GM23338 (cell line): Measurements from ENCODE around the gene PCDH17. TPM values are rescaled to one million over a fixed set of nuclear protein-coding genes. Genes with fewer than 3 reads are reported as not detected.

Experiments used
- ATAC-seq: fragments of 200-7000 bp; cut with Tn5 transposase; 3 replicates; pipeline ENCODE4 v1.9.1; 2020
- DNase-seq: peaks from one replicate; pipeline ENCODE4 v3.0.0-alpha.2; 2015; ENCODE audit warnings: low spot score
- H2AFZ ChIP-seq: fragments of 200-600 bp; sonication (generic); 2 replicates; pipeline ENCODE4 v1.8.0; 2016; ENCODE audit warnings: antibody characterized with exemption, mild to moderate bottlenecking, moderate library complexity
- H3F3A ChIP-seq: fragments of 200-600 bp; sonication (generic); replicated peaks from 2 replicates; pipeline ENCODE4 v1.8.0; 2017; ENCODE audit warnings: antibody characterized with exemption, mixed run types, low read depth
- H3K27ac ChIP-seq: fragments of 200-600 bp; sonication (generic); 2 replicates; pipeline ENCODE4 v1.6.1; 2016; ENCODE audit warnings: low read depth
- H3K27me3 ChIP-seq: fragments of 200-600 bp; sonication (generic); 2 replicates; pipeline ENCODE4 v1.8.0; 2016; ENCODE audit warnings: mild to moderate bottlenecking, mixed run types, moderate library complexity; ENCODE audit not compliant: insufficient read depth
- H3K36me3 ChIP-seq: fragments of 200-600 bp; sonication (generic); 2 replicates; pipeline ENCODE4 v1.8.0; 2016; ENCODE audit warnings: mild to moderate bottlenecking; ENCODE audit not compliant: insufficient read depth
- H3K4me1 ChIP-seq: fragments of 200-600 bp; sonication (generic); 2 replicates; pipeline ENCODE4 v1.8.0; 2016; ENCODE audit warnings: mild to moderate bottlenecking, moderate library complexity; ENCODE audit not compliant: insufficient read depth
- H3K4me2 ChIP-seq: fragments of 200-600 bp; sonication (generic); 2 replicates; pipeline ENCODE4 v1.7.1; 2017; ENCODE audit warnings: mixed run types
- H3K4me3 ChIP-seq: fragments of 200-600 bp; sonication (generic); 2 replicates; pipeline ENCODE4 v1.6.1; 2016; ENCODE audit warnings: mixed run types
- H3K79me2 ChIP-seq: fragments of 200-600 bp; sonication (generic); replicated peaks from 2 replicates; pipeline ENCODE4 v1.8.0; 2017; ENCODE audit warnings: mild to moderate bottlenecking; ENCODE audit not compliant: insufficient read depth
- H3K9me2 ChIP-seq: fragments of 200-600 bp; sonication (generic); 2 replicates; pipeline ENCODE4 v1.8.0; 2017; ENCODE audit not compliant: insufficient read depth
- H4K20me1 ChIP-seq: fragments of 200-600 bp; sonication (generic); replicated peaks from 2 replicates; pipeline ENCODE4 v1.8.0; 2017; ENCODE audit warnings: mild to moderate bottlenecking; ENCODE audit not compliant: insufficient read depth
- H3K27ac Mint-ChIP-seq: 2 replicates; pipeline ENCODE4 v1.8.0; 2020; ENCODE audit warnings: inconsistent platforms, mild to moderate bottlenecking, moderate library complexity, mixed read lengths
- H3K27me3 Mint-ChIP-seq: 3 replicates; pipeline ENCODE4 v1.8.0; 2022; ENCODE audit warnings: low read depth, mild to moderate bottlenecking, moderate library complexity, mixed read lengths, inconsistent platforms; ENCODE audit not compliant: insufficient read depth, poor library complexity
- H3K36me3 Mint-ChIP-seq: 3 replicates; pipeline ENCODE4 v1.8.0; 2021; ENCODE audit warnings: low read depth, mild to moderate bottlenecking, inconsistent platforms, moderate library complexity, mixed read lengths
- H3K4me1 Mint-ChIP-seq: 3 replicates; pipeline ENCODE4 v1.8.0; 2020; ENCODE audit warnings: mild to moderate bottlenecking, inconsistent platforms, mixed read lengths
- H3K4me3 Mint-ChIP-seq: 3 replicates; pipeline ENCODE4 v1.8.0; 2021; ENCODE audit warnings: moderate library complexity, mild to moderate bottlenecking, inconsistent platforms, mixed read lengths
- H3K9me3 Mint-ChIP-seq: 3 replicates; pipeline ENCODE4 v1.8.0; 2020; ENCODE audit warnings: moderate library complexity, mild to moderate bottlenecking, inconsistent platforms, mixed read lengths
- EZH2 ChIP-seq: fragments of 200-600 bp; sonication (generic); IDR thresholded peaks from one replicate; pipeline ENCODE4 v1.8.0; 2017; ENCODE audit warnings: antibody characterized with exemption, mild to moderate bottlenecking, low read depth; ENCODE audit not compliant: unreplicated experiment
- STAT1 ChIP-seq: IDR thresholded peaks from one replicate; pipeline ENCODE4 v1.6.1; 2016; ENCODE audit warnings: antibody characterized with exemption; ENCODE audit not compliant: unreplicated experiment
- ZNF331 ChIP-seq: fragments of 250-450 bp; sonication (Bioruptor Pico); IDR thresholded peaks from 2 replicates; pipeline ENCODE4 v1.5.0; 2020; ENCODE audit warnings: low read depth, mild to moderate bottlenecking, moderate library complexity
- long read RNA-seq: library from polyadenylated mRNA; unstranded; transcript quantifications from one replicate; pipeline ENCODE4 v2.0.0, GENCODE V29; 2020; ENCODE audit not compliant: unreplicated experiment
- polyA plus RNA-seq: library from polyadenylated mRNA; unstranded; fragments of >200 nt; fragmentation: Nextera tagmentation; extraction: Ambion mirVana; gene quantifications from 2 replicates; pipeline ENCODE4 v1.2.1, GENCODE V29; 2016
- total RNA-seq: library from RNA; depleted of rRNA; stranded (reverse); fragments of >200 nt; shearing (Covaris generic); gene quantifications from 2 replicates; pipeline ENCODE4 v1.2.3, GENCODE V29; 2014; rRNA removed
- TF ChIP-seq, protein P1 (sequence below): IDR thresholded peaks from one replicate; pipeline ENCODE4 v1.6.1; 2018; ENCODE audit warnings: antibody characterized with exemption; ENCODE audit not compliant: unreplicated experiment
- TF ChIP-seq, protein P2 (sequence below), 2 experiments: fragments of 200-600 bp in 1 of 2; sonication (generic) in 1 of 2; conservative IDR thresholded peaks; 2 replicates each; pipeline versions ENCODE4 v1.5.1 to v1.6.1; 2016 to 2017; ENCODE audit warnings: antibody characterized with exemption in 2 of 2, low read depth in 2 of 2, mild to moderate bottlenecking in 2 of 2, moderate library complexity in 1 of 2

Gene PCDH17, protein sequence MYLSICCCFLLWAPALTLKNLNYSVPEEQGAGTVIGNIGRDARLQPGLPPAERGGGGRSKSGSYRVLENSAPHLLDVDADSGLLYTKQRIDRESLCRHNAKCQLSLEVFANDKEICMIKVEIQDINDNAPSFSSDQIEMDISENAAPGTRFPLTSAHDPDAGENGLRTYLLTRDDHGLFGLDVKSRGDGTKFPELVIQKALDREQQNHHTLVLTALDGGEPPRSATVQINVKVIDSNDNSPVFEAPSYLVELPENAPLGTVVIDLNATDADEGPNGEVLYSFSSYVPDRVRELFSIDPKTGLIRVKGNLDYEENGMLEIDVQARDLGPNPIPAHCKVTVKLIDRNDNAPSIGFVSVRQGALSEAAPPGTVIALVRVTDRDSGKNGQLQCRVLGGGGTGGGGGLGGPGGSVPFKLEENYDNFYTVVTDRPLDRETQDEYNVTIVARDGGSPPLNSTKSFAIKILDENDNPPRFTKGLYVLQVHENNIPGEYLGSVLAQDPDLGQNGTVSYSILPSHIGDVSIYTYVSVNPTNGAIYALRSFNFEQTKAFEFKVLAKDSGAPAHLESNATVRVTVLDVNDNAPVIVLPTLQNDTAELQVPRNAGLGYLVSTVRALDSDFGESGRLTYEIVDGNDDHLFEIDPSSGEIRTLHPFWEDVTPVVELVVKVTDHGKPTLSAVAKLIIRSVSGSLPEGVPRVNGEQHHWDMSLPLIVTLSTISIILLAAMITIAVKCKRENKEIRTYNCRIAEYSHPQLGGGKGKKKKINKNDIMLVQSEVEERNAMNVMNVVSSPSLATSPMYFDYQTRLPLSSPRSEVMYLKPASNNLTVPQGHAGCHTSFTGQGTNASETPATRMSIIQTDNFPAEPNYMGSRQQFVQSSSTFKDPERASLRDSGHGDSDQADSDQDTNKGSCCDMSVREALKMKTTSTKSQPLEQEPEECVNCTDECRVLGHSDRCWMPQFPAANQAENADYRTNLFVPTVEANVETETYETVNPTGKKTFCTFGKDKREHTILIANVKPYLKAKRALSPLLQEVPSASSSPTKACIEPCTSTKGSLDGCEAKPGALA (N-terminal part only)
- 1.3 and 1.4 TPM in 2 replicates for total RNA-seq
- 0.27 and 0.35 TPM in 2 replicates for polyA plus RNA-seq
- long read RNA-seq = 0 reads

DNA sequence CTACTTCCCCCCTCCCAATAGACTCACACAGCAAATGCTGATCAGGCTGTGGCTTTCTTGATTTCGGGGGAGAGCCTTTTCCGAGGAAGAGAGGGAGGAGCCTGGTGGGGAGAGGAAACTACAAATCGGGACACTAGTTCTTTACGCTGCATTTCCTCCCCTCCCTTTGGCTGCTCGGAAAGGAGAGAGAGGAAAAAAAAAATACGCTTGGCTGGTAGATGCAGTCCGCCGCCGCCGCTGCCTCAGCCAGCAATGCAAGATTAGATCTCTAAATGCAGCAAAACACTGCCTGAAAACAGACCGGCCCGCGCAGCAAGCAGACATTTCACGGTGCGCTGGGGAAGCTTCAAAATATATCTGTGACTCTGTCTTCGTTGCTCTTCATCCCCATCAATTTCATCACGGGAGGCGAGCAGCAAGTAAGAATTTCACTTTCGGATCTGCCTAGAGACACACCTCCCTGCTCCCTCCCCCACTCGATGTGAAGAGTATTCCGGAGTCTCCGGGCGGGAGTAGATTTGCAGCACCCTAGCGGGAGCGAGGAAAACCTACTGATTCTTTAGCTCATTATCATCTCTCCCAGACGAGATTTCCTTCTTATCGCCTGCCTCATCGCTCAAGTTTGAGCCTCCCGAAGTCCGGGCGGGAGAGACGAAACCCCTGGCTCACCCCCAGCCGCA lies at the start of gene PCDH17:
Gene PCDH17 (plus strand): TSS at position 149 of the 680 bp plus-strand sequence. CDS start 803 bp downstream, outside the sequence.
- Histone ChIP-seq H3K27me3 (peaks cover 89% of the 10 kb centered on the region), H3K27ac (no peak within 1 kb of the TSS), H3F3A (peaks cover 16% of the 10 kb centered on the region), H3K36me3 (no peaks in the 10 kb centered on the region), H2AFZ (peak within 1 kb of the TSS; percentile 100), H4K20me1 (no peaks in the 10 kb centered on the region; the same call in 1 of the 2 replicates), H3K4me2 (peak within 1 kb of the TSS; percentile 99), H3K79me2 (no peaks in the 10 kb centered on the region), H3K4me1 (peaks cover 11% of the 10 kb centered on the region), H3K9me2 (no peaks in the 10 kb centered on the region), H3K4me3 (peak within 1 kb of the TSS; percentile 81)
- DNase-seq (peak; percentile 85), ATAC-seq (peak; percentile 4)
- H3K9me3 Mint-ChIP-seq = no peaks in the 10 kb centered on the region; the same call in 1 of the 3 replicates
- H3K4me1 Mint-ChIP-seq = peaks cover 22% of the 10 kb centered on the region
- peak within 1 kb of the TSS; percentile 89 for H3K4me3 Mint-ChIP-seq
- no peak within 1 kb of the TSS; the same call in 1 of the 2 replicates for H3K27ac Mint-ChIP-seq
- TF ChIP-seq EZH2 (peak; percentile 10), STAT1 (no peak)
- TF ChIP-seq, protein P1, sequence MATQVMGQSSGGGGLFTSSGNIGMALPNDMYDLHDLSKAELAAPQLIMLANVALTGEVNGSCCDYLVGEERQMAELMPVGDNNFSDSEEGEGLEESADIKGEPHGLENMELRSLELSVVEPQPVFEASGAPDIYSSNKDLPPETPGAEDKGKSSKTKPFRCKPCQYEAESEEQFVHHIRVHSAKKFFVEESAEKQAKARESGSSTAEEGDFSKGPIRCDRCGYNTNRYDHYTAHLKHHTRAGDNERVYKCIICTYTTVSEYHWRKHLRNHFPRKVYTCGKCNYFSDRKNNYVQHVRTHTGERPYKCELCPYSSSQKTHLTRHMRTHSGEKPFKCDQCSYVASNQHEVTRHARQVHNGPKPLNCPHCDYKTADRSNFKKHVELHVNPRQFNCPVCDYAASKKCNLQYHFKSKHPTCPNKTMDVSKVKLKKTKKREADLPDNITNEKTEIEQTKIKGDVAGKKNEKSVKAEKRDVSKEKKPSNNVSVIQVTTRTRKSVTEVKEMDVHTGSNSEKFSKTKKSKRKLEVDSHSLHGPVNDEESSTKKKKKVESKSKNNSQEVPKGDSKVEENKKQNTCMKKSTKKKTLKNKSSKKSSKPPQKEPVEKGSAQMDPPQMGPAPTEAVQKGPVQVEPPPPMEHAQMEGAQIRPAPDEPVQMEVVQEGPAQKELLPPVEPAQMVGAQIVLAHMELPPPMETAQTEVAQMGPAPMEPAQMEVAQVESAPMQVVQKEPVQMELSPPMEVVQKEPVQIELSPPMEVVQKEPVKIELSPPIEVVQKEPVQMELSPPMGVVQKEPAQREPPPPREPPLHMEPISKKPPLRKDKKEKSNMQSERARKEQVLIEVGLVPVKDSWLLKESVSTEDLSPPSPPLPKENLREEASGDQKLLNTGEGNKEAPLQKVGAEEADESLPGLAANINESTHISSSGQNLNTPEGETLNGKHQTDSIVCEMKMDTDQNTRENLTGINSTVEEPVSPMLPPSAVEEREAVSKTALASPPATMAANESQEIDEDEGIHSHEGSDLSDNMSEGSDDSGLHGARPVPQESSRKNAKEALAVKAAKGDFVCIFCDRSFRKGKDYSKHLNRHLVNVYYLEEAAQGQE = no peak
- peaks cover 71% of the 10 kb centered on the region for H3K27me3 Mint-ChIP-seq
- no peaks in the 10 kb centered on the region for H3K36me3 Mint-ChIP-seq

DNA sequence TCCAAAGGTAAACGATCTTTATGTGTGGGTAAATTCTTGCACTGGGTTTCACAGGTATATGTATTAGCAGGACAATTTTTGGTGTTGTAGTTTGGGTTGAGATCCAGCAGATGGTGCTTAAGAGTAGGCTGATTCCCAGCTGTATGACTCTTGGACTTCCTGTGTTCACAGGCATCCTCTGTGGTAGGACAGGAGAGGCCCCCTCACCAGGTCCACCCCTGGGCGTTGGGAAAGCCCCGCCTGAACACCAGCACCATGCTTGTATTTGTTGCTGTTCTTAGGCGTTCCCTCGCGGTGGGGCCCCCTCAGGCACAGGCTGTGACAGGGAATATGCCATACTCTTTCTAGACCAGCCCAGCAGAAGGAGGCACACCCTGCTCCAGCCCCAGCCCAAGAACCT lies 49.5 kb upstream of the PCDH17 start:
- peak overlapping the region; percentile 47; the same call in 1 of the 2 replicates for H3K27ac Mint-ChIP-seq
- H3K36me3 ChIP-seq = no peaks in the 10 kb centered on the region
- no peaks in the 10 kb centered on the region for H3K4me1 ChIP-seq
- peaks cover 5% of the 10 kb centered on the region for H3K27me3 Mint-ChIP-seq
- no peaks in the 10 kb centered on the region for H3K79me2 ChIP-seq
- no peak overlapping the region for H3K4me2 ChIP-seq
- H3K27me3 ChIP-seq = no peaks in the 10 kb centered on the region
- DNase-seq (peak; percentile 68), ATAC-seq (peak; percentile 93)
- H3K9me3 Mint-ChIP-seq = no peaks in the 10 kb centered on the region
- TF ChIP-seq ZNF331 (CRISPR knock-in tag) = no peak
- TF ChIP-seq, protein P2, sequence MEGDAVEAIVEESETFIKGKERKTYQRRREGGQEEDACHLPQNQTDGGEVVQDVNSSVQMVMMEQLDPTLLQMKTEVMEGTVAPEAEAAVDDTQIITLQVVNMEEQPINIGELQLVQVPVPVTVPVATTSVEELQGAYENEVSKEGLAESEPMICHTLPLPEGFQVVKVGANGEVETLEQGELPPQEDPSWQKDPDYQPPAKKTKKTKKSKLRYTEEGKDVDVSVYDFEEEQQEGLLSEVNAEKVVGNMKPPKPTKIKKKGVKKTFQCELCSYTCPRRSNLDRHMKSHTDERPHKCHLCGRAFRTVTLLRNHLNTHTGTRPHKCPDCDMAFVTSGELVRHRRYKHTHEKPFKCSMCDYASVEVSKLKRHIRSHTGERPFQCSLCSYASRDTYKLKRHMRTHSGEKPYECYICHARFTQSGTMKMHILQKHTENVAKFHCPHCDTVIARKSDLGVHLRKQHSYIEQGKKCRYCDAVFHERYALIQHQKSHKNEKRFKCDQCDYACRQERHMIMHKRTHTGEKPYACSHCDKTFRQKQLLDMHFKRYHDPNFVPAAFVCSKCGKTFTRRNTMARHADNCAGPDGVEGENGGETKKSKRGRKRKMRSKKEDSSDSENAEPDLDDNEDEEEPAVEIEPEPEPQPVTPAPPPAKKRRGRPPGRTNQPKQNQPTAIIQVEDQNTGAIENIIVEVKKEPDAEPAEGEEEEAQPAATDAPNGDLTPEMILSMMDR (conservative IDR thresholded peaks at IDR 0.05; ENCODE audit: low read depth in 2 of 2) = peak; percentile 46 to 70
- no peak overlapping the region for H3K27ac ChIP-seq
- H2AFZ ChIP-seq = 0 out of 2 replicates have a peak overlapping the region, but pooled peaks have one; percentile 45
- no peak overlapping the region for H3K4me3 Mint-ChIP-seq
- peaks cover 8% of the 10 kb centered on the region for H3K4me1 Mint-ChIP-seq
- no peaks in the 10 kb centered on the region for H3K36me3 Mint-ChIP-seq
- no peaks in the 10 kb centered on the region for H3K9me2 ChIP-seq
- no peaks in the 10 kb centered on the region for H4K20me1 ChIP-seq
- no peak overlapping the region for H3K4me3 ChIP-seq
- no peaks in the 10 kb centered on the region for H3F3A ChIP-seq
